Endothelial cell of umbilical vein (primary cell): ENCODE measurements around the gene AFG1L. TPM values are rescaled to one million over a fixed set of nuclear protein-coding genes. Genes with fewer than 3 reads are reported as not detected.

Experiments
- BruUV-seq: library from RNA; stranded (reverse); fragments of 400-500 nt; replicated peaks from 2 replicates; lab custom pipeline; 2021; lab: Mats Ljungman, UMichigan
- CTCF ChIA-PET: fragments of 300-600, 350-600 bp; sonication (Branson Sonifier 250); formaldehyde crosslinking; loops from one replicate; lab custom pipeline; 2021; ENCODE audit warnings: antibody characterized with exemption, inconsistent platforms; lab: Charles Lee
- POLR2A ChIA-PET: fragments of 300-600, 350-600 bp; sonication (Branson Sonifier 250); formaldehyde crosslinking; loops from one replicate; lab custom pipeline; 2021; ENCODE audit warnings: antibody characterized with exemption, inconsistent platforms; lab: Charles Lee
- DNase-seq: peaks from one replicate; pipeline ENCODE4 v3.0.0-alpha.2; 2011; ENCODE audit warnings: low read depth, low spot score
- FAIRE-seq: peaks from 2 replicates; lab custom pipeline; 2011; peaks lifted over from hg19 to GRCh38; lab: Jason Lieb, UNC
- H2AFZ ChIP-seq: 2 replicates; pipeline ENCODE4 v1.6.0; 2012; ENCODE audit warnings: low read depth, low read length, control low read depth, inconsistent platforms
- H3K27ac ChIP-seq: 2 replicates; pipeline ENCODE4 v1.5.1; 2011; ENCODE audit warnings: low read depth, mild to moderate bottlenecking, control low read depth, low read length, moderate library complexity; ENCODE audit not compliant: insufficient read depth
- H3K27me3 ChIP-seq, 2 experiments: 2 replicates each; pipeline versions ENCODE4 v1.6.0 to v1.6.1; 2011; ENCODE audit warnings: low read length in 2 of 2, mixed read lengths in 1 of 2; ENCODE audit not compliant: control insufficient read depth in 2 of 2, insufficient read depth in 2 of 2
- H3K36me3 ChIP-seq, 2 experiments: 2 replicates in 1 of 2; 3 replicates in 1 of 2; pipeline ENCODE4 v1.5.1; 2011; ENCODE audit warnings: low read length in 2 of 2, mild to moderate bottlenecking in 1 of 2, moderate library complexity in 1 of 2; ENCODE audit not compliant: control insufficient read depth in 2 of 2, insufficient read depth in 2 of 2; ENCODE audit errors: extremely low read depth in 1 of 2
- H3K4me1 ChIP-seq: 3 replicates; pipeline ENCODE4 v1.5.1; 2011; ENCODE audit warnings: mild to moderate bottlenecking, low read length; ENCODE audit not compliant: control insufficient read depth, insufficient read depth; ENCODE audit errors: extremely low read depth
- H3K4me2 ChIP-seq: 2 replicates; pipeline ENCODE4 v1.6.1; 2011; ENCODE audit warnings: low read length, control low read depth, mixed read lengths; ENCODE audit not compliant: insufficient read depth
- H3K4me3 ChIP-seq, 3 experiments: fragments of 200-600 bp in 1 of 3; sonication (generic), shearing (Covaris generic) in 1 of 3; replicated peaks in 1 of 3; 2 replicates each; pipeline ENCODE4 v1.5.1; 2011 to 2016; ENCODE audit warnings: control low read depth in 3 of 3, low read length in 3 of 3, mild to moderate bottlenecking in 2 of 3, inconsistent platforms in 1 of 3, low read depth in 1 of 3, moderate library complexity in 1 of 3; ENCODE audit not compliant: insufficient read depth in 1 of 3
- H3K79me2 ChIP-seq: 2 replicates; pipeline ENCODE4 v1.6.0; 2012; ENCODE audit warnings: low read length, inconsistent platforms; ENCODE audit not compliant: control insufficient read depth, insufficient read depth
- H3K9ac ChIP-seq: replicated peaks from 2 replicates; pipeline ENCODE3; 2011; ENCODE audit warnings: low read length, control low read depth; ENCODE audit not compliant: insufficient read depth; ENCODE audit errors: extremely low read depth
- H3K9me1 ChIP-seq: replicated peaks from 3 replicates; pipeline ENCODE4 v1.6.0; 2011; ENCODE audit warnings: mild to moderate bottlenecking, low read length; ENCODE audit not compliant: control insufficient read depth, insufficient read depth; ENCODE audit errors: extremely low read depth
- H3K9me3 ChIP-seq: replicated peaks from 2 replicates; pipeline ENCODE4 v1.5.1; 2012; ENCODE audit warnings: low read length, inconsistent platforms; ENCODE audit not compliant: control insufficient read depth, insufficient read depth
- H4K20me1 ChIP-seq: replicated peaks from 2 replicates; pipeline ENCODE3; 2011; ENCODE audit warnings: mild to moderate bottlenecking, low read length; ENCODE audit not compliant: control insufficient read depth, insufficient read depth; ENCODE audit errors: extremely low read depth
- EZH2 ChIP-seq: IDR thresholded peaks from 2 replicates; pipeline ENCODE4 v1.6.1; 2012; ENCODE audit warnings: borderline replicate concordance, low read depth, mild to moderate bottlenecking, moderate library complexity, low read length, inconsistent platforms; ENCODE audit not compliant: severe bottlenecking
- FOS ChIP-seq: IDR thresholded peaks from 2 replicates; pipeline ENCODE4 v1.6.1; 2011; ENCODE audit warnings: mild to moderate bottlenecking, low read length, moderate library complexity, borderline replicate concordance; ENCODE audit not compliant: insufficient read depth
- GATA2 ChIP-seq: IDR thresholded peaks from 2 replicates; pipeline ENCODE4 v1.7.0; 2011; ENCODE audit warnings: low read depth, mild to moderate bottlenecking, moderate library complexity, mixed read lengths, low read length; ENCODE audit not compliant: insufficient read length, insufficient read depth
- JUN ChIP-seq: IDR thresholded peaks from 2 replicates; pipeline ENCODE4 v1.6.1; 2011; ENCODE audit warnings: borderline replicate concordance, low read depth; ENCODE audit not compliant: insufficient read length, insufficient read depth
- MAX ChIP-seq: IDR thresholded peaks from 2 replicates; pipeline ENCODE4 v1.6.1; 2011; ENCODE audit not compliant: insufficient read depth, insufficient read length
- MYC ChIP-seq: IDR thresholded peaks from one replicate; pipeline ENCODE4 v1.6.1; 2011; ENCODE audit warnings: mild to moderate bottlenecking, low read depth, low read length
- POLR2A ChIP-seq: IDR thresholded peaks from 2 replicates; pipeline ENCODE4 v1.6.1; 2012; ENCODE audit warnings: low read depth, mild to moderate bottlenecking, control low read depth, low read length
- POLR2AphosphoS5 ChIP-seq: IDR thresholded peaks from 2 replicates; pipeline ENCODE4 v1.6.1; 2012; ENCODE audit warnings: low read depth, mild to moderate bottlenecking, control low read depth, low read length, moderate library complexity; ENCODE audit not compliant: insufficient read depth
- dilution Hi-C: fragments of 300-500 bp; cut with MboI; formaldehyde crosslinking; loops from one replicate; pipeline ENCODE4 v1.15.0; 2019; ENCODE audit warnings: low sequenced_read_pairs; ENCODE audit not compliant: extremely low pct_ligation_motif_present
- intact Hi-C: fragments of 100-400 bp; cut with micrococcal nuclease; formaldehyde crosslinking; loops from one replicate; pipeline ENCODE4 v1.10.0; 2022
- polyA plus RNA-seq, 4 experiments: library from polyadenylated mRNA; depleted of rRNA in 3 of 4; stranded (reverse) in 3 of 4; unstranded in 1 of 4; fragments of >200 nt; gene quantifications; 2 replicates each; pipeline versions ENCODE4 v1.2.1 to v1.2.3, GENCODE V29; 2011 to 2012; ENCODE audit warnings: missing spikeins in 1 of 4
- total RNA-seq: library from RNA; stranded (reverse); gene quantifications from 2 replicates; pipeline ENCODE4 v1.2.3, GENCODE V29; 2021
- TF ChIP-seq, protein P1 (sequence below), 2 donors: IDR thresholded peaks; 1 replicate in 1 of 2; 2 replicates in 1 of 2; pipeline ENCODE4 v1.5.1; 2011; ENCODE audit warnings: low read length in 2 of 2, mild to moderate bottlenecking in 2 of 2, moderate library complexity in 2 of 2, control low read depth in 1 of 2, inconsistent platforms in 1 of 2, low read depth in 1 of 2; ENCODE audit not compliant: insufficient read depth in 1 of 2; ENCODE audit errors: extremely low read depth in 1 of 2

Gene AFG1L
- total and polyA plus RNA-seq, 2 donors (not counting 3 experiments of a cell fraction or from before 2014, with no cell fraction given), result 1.0 to 6.2 TPM

- no peak overlapping the region for H3K4me3 ChIP-seq
- peaks cover 11% of the 10 kb centered on the region for H4K20me1 ChIP-seq
- no peaks in the 10 kb centered on the region for H3K27me3 ChIP-seq
- H3K9ac ChIP-seq, result no peak overlapping the region
- H3K4me1 ChIP-seq, result peaks cover 19% of the 10 kb centered on the region
- H3K4me2 ChIP-seq, result no peak overlapping the region
- TF ChIP-seq GATA2, result no peak
- TF ChIP-seq JUN, result no peak
- TF ChIP-seq POLR2AphosphoS5, result no peak
- DNase-seq (peak; percentile 25), FAIRE-seq (peak; percentile 33)
- no peaks in the 10 kb centered on the region for H3K9me3 ChIP-seq
- H2AFZ ChIP-seq, result no peak overlapping the region
- peaks cover 2% of the 10 kb centered on the region for H3K9me1 ChIP-seq
- H3K27ac ChIP-seq, result no peak overlapping the region
- H3K79me2 ChIP-seq, result peaks cover 79% of the 10 kb centered on the region
- no TSS peak for BruUV-seq
- ChIA-PET CTCF (interaction anchor here (0.8 to 6.9 kb wide), 7 partner anchors 10 to 246 kb away, joined by 3 to 95 read pairs (median 3); partner anchors contain the start of gene SNX3), POLR2A (interaction anchor here (0.9 kb wide), 1 partner anchor 9 kb away, joined by 3 read pairs; the partner anchor contains the start of gene SNX3)
- intact Hi-C loops (loop anchor here (10.0 kb wide), 1 partner anchor 844 kb away; the partner anchor contains the start of genes CEP57L1 and SESN1), dilution Hi-C loops (no loop called here)
- H3K36me3 ChIP-seq, result no peaks in the 10 kb centered on the region
These were observed 43.6 kb upstream of the AFG1L start for GRCh38 chr6:108251252-108251651.

DNA sequence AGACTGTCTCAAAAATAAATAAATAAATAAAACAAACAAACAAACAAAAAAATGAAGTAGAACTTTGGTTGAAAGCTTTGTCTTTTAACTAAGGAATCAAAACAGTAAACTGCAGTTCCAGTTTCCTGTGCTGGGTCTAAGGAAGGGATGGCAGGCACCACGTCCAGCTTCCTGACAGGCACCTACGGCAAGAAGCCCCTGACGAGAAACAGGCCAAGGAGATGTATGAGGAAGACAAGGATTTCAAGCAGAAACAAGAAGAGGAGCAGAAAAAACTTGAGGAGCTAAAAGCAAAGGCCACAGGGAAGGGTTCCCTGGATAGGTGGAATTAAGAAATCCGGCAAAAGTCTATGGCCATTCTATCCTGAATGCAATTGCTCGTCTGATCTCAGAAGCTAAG, 42.8 kb upstream of the AFG1L start:
- Histone ChIP-seq H3K4me2 (no peak overlapping the region), H4K20me1 (peaks cover 11% of the 10 kb centered on the region), H3K4me1 (peaks cover 19% of the 10 kb centered on the region), H3K9me3 (no peaks in the 10 kb centered on the region), H3K79me2 (peaks cover 82% of the 10 kb centered on the region), H3K27me3 (no peaks in the 10 kb centered on the region), H3K9ac (no peak overlapping the region), H3K4me3 (no peak overlapping the region), H2AFZ (no peak overlapping the region), H3K27ac (no peak overlapping the region), H3K9me1 (no peaks in the 10 kb centered on the region), H3K36me3 (no peaks in the 10 kb centered on the region)
- no TSS peak for BruUV-seq
- dilution Hi-C loops, result no loop called here
- FAIRE-seq (no peak), DNase-seq (no peak)
- ChIA-PET POLR2A (interaction anchor here (0.9 kb wide), 1 partner anchor 8 kb away, joined by 3 read pairs; the partner anchor contains the start of gene SNX3), CTCF (interaction anchor here (0.7 to 6.9 kb wide), 4 partner anchors 9 to 240 kb away, joined by 3 to 95 read pairs (median 4); partner anchors contain the start of gene SNX3)
- intact Hi-C loops, result loop anchor here (10.0 kb wide), 1 partner anchor 843 kb away; the partner anchor contains the start of genes CEP57L1 and SESN1
- no peak for TF ChIP-seq MAX
- TF ChIP-seq JUN, result no peak
- no peak for TF ChIP-seq POLR2A
- no peak for TF ChIP-seq GATA2
- TF ChIP-seq FOS, result no peak
- TF ChIP-seq EZH2, result no peak
- no peak for TF ChIP-seq POLR2AphosphoS5
- TF ChIP-seq, protein P1, sequence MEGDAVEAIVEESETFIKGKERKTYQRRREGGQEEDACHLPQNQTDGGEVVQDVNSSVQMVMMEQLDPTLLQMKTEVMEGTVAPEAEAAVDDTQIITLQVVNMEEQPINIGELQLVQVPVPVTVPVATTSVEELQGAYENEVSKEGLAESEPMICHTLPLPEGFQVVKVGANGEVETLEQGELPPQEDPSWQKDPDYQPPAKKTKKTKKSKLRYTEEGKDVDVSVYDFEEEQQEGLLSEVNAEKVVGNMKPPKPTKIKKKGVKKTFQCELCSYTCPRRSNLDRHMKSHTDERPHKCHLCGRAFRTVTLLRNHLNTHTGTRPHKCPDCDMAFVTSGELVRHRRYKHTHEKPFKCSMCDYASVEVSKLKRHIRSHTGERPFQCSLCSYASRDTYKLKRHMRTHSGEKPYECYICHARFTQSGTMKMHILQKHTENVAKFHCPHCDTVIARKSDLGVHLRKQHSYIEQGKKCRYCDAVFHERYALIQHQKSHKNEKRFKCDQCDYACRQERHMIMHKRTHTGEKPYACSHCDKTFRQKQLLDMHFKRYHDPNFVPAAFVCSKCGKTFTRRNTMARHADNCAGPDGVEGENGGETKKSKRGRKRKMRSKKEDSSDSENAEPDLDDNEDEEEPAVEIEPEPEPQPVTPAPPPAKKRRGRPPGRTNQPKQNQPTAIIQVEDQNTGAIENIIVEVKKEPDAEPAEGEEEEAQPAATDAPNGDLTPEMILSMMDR (IDR thresholded peaks at IDR 0.05; ENCODE audit: extremely low read depth in 1 of 2, insufficient read depth in 1 of 2, low read depth in 1 of 2, low read length in 2 of 2), result no peak
- TF ChIP-seq MYC, result no peak
